Endometrial microvascular endothelial cells (primary cell): Measurements from ENCODE around the gene TMBIM6. TPM values are rescaled to one million over a fixed set of nuclear protein-coding genes. Genes with fewer than 3 reads are reported as not detected.
"Not testable (repeated sequence)": the region's sequence is repeated elsewhere in the genome, so short reads cannot be mapped to it uniquely, and the experiment has no call there.

Experiments
- in situ Hi-C: cut with HindIII; loops from 2 replicates; pipeline ENCODE4 v1.10.0; 2017; ENCODE audit warnings: low sequenced_read_pairs, low pct_unique_long_range_greater_than_20kb; ENCODE audit errors: inconsistent ontology term
- total RNA-seq: library from RNA; depleted of rRNA; stranded (reverse); fragments of >200 nt; gene quantifications from one replicate; pipeline ENCODE4 v1.2.3, GENCODE V29; 2015; ENCODE audit errors: inconsistent ontology term

The TMBIM6 gene, protein sequence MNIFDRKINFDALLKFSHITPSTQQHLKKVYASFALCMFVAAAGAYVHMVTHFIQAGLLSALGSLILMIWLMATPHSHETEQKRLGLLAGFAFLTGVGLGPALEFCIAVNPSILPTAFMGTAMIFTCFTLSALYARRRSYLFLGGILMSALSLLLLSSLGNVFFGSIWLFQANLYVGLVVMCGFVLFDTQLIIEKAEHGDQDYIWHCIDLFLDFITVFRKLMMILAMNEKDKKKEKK
- 415 TPM for total RNA-seq

DNA sequence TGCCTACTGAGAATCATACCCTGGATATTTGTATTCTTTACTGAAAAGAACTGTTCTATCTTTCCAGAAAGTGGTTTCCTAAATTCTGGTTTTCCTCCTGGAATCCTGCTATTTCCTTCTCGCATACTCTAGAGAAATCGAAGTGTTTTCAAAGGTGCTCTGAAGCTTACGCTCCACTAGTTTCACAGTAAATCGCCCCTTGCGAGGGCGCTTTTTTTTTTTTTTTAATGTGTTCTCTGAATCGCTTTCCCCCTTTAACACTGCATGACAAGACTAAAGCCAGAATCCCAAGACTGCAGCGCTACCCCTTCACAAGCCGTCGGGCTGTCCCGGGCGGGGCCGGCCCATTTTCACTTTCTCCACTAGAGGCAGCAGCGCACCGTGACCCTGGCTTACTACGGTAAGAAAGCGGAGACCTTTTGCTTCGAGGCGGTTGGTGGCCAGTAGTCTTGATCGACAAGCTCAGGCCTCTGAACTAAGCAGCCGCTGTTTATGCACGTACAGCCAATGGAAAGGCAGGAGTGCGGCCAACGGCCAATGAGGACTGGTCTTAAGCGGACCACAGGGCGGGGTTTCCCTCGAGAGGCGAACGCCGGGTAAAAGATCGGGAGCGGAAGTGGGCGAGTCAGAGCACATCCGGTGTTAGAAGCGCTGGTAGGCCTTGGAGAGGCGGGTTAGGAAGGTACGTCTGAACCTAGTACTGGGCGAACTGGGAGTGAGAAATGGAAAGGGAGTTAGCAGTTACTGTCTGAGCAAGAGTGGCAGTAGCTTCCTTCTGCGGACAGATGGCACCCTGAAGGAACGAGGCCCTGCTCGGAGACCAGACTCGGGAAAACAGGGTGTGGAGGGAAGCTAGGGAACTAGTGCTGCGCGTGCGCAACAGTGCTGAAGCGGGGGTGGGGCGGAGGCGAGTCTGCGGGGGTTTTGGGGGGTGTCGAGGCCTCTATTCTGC lies at the start of gene TMBIM6:
TSS of gene TMBIM6 (plus strand) at position 628 of the 952 bp plus-strand sequence. CDS start 10,937 bp downstream, outside the sequence.
- in situ Hi-C loops, result no loop called here

DNA sequence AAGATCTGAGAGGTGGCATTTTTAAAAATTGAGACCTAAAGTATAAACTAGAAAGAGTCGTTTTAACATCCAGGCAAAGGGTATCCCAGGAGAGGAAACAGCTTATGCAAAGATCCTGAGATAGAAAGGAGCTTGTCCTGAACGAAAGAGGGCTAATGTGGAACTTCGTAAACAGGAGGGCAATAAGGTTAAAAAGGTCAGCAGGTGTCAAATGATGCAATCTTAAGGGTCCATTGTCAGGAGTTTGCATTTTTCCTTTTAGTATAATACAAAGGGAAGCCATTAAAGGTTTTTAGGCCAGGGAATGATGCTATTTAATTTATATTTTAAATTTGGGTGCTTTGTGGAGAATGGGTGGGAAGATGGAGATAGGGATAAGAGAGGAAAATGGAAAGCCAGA lies 48.5 kb upstream of the TMBIM6 start:
- in situ Hi-C loops, result no loop called here

GRCh38 chr12:49693931-49694444 lies 47.4 kb upstream of the TMBIM6 start:
- in situ Hi-C loops, result no loop called here

DNA sequence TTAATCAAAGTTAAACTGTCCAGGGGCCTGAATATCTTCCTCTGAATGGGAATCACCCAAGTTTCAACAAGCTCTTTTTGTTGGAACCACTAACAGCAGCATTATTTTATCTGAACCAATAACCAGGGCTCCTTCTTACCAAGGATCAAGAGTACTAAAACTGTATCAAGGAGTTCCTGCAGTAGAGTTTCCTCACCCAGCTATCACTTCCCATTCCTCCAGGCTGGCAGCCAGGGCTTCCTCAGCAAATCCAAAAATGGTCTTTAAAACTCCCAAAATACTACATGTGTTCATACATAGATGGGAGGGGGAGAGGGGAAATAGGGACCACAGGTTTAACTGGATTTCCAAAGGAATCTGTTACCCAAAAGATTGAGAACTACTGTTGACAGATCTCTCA lies 44.6 kb upstream of the TMBIM6 start:
- in situ Hi-C loops, result no loop called here

- in situ Hi-C loops, result no loop called here
Measured at GRCh38 chr12:49697808-49698207, 43.5 kb upstream of the TMBIM6 start.

DNA sequence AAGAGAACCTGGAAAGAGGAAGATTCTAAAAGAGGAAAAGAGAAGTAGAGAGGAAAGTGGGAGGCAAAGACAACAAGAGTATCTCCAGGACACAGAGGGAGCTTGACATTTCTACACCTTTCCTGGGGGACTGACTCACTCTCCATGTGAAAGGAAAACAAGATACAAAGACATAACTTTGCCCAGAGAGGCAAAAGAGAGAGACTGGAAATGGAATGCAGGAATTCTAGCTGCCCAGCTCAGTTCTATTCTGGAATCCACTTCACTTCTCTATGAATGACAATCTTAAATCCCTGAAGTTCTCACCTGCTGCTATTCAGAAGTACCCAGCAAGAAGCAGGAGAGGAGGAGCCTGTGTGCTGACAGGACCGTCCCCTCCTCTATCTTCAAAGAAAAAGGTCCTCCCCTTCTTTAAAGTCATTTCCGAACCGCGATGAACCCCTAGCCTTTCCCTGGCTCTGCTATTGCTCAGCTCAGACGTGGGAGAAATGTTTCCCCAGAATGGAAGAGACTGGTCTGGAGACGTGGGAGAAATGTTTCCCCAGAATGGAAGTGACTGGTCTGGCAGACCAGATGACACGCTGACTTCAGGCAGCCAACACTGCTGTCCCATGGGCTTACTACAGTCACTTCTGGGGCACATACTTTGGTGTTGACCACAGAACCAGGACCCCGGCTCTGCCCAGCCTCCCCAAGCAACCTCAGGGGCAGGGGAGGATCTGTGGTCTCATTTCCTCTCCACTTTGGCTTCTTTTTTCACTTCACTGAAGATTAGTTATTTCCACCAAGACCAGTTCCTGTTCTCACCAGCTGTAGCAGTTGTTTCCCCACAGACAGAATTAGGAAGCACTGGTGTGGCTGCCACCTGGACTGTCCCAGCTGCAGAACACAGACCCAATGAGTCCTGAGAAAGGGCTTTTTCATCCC lies 42.5 kb upstream of the TMBIM6 start:
- in situ Hi-C loops, result no loop called here

DNA sequence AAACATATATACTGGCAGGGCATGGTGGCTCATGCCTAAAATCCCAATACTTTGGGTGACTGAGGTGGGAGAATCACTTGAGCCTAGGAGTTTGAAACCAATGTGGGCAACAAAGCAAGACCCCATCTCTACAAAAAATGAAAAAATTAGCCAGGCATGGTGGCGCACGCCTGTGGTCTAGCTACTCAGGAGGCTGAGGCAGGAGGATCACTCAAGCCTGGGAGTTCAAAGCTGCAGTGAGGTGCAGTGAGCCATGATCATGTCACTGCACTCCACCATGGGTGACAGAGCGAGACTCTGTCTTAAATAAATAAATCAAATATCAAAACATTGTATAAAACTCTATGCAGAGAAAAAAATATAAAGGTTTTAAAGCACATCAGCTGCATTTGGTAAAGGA lies 39.3 kb upstream of the TMBIM6 start:
- in situ Hi-C loops, result no loop called here

- in situ Hi-C loops, result no loop called here
Measured at GRCh38 chr12:49702676-49703215, 38.6 kb upstream of the TMBIM6 start.

GRCh38 chr12:49703647-49704137 lies 37.7 kb upstream of the TMBIM6 start:
- in situ Hi-C loops, result no loop called here

DNA sequence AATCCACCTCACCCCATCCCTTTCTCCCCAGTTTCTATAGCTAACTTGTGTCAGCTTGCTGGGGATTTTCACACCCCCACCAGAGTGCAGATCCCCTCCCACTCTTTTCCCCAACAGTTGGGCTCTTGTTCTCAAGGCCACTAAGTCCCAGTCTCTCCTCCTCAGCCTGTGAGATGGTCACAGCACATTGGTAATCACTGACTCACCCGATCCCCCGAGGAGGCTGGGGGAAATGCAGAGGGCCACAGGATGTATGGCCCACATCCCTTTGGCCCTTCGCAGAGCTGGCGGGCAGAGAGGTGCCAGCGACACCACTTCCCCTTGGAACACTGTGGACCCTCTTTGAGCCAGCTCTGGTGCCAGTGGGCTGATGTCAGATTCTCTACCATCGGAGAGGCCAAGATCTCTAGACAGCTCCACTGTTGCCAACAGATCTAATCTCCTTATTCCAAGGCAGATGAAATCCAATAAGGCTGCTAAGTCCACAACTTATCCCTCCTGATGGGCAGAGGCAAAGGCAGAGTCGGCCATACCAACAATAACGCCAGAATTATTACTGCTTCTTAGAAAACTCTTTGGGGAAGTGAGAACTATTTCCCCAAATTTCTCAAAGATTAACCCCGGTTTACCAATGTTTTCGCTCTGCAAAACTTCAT lies 35.8 kb upstream of the TMBIM6 start:
- in situ Hi-C loops, result no loop called here

DNA sequence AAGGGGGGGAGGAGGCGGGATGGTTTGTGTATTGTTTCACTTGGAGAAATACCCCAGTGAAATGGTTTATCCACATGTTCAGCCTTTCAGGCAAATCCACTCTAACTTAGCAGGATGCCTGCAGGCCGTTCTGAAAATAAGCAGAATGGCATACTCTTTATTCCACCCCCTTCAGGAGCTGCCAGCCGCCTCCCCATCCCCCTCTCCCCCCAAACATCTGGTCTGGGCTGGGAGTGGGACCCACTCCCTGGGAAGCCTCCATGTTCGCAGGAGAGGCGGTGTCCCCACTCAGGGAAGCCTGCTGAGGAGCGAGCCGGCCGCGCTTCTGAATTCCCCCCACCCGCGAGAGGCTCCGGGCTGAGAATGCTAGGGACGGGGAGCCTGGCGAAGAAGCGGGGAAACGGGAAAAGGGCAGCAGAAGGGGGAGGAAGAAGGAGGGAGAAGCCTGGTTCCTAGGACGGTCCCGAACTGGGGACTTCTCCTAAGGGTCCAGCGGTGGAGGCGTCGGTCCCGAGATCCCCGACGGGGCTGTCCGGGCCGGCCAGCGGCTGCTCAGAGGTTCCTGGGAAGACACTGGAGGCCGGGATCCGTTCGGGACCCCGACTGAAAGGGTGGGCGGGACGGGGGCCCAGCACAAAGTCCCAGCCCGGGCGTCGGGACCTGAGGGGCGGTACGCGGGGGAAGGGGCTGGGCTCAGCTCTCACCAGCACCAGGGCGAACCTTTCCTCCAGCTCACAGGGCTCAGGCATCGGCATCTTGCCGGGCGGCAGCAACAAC lies 34.8 kb upstream of the TMBIM6 start:
- in situ Hi-C loops, result no loop called here

GRCh38 chr12:49707128-49707811 lies 34.1 kb upstream of the TMBIM6 start, which contains the start of gene FMNL3:
Gene FMNL3 (minus strand): TSS chr12:49707405. CDS start chr12:49707180, 225 bp downstream.
- in situ Hi-C loops, result no loop called here

- in situ Hi-C loops, result no loop called here
Measured at GRCh38 chr12:49707812-49708147, 33.6 kb upstream of the TMBIM6 start.

DNA sequence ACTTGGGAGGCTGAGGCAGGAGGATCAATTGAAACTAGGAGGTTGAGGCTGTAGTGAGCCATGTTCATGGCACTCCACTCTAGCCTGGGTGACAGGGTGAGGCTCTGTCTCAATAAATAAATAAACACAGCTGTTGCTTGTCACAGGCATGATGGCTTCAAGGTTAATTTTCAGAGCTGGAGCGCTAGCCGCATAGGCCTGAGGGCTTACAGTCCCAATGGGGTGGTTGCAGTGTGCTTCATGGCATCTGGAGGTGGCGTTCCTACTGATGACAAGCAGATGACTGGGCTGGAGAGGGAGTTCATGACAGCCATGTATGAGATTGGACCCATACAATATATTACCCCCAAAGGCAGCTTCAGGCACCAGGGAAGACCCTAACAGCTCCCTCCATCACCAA lies 32.5 kb upstream of the TMBIM6 start:
- in situ Hi-C loops, result no loop called here

DNA sequence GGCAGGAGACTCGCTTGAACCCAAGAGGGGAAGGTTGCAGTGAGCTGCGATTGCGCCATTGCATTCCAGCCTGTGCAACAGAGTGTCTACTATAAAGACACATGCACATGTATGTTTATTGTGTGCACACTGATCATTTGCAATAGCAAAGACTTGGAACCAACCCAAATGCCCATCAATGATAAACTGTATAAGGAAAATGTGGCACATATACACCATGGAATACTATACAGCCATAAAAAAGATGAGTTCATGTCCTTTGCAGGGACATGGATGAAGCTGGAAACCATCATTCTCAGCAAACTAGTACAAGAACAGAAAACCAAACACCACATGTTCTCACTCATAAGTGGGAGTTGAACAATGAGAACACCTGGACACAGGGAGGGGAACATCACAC lies 27.4 kb upstream of the TMBIM6 start:
- in situ Hi-C loops, result not testable (repeated sequence)

GRCh38 chr12:49716553-49716952 lies 24.8 kb upstream of the TMBIM6 start:
- in situ Hi-C loops, result no loop called here

GRCh38 chr12:49717800-49718199 lies 23.6 kb upstream of the TMBIM6 start:
- in situ Hi-C loops, result not testable (repeated sequence)
